ENCODE results near the gene OSBPL10. TPM values are rescaled to one million over a fixed set of nuclear protein-coding genes. Genes with fewer than 3 reads are reported as not detected.

The OSBPL10 gene
- polyA plus RNA-seq, 2 of the 4 experiments (the other 2 are of a cell fraction) = 9.2 to 17.0 TPM

- TF ChIP-seq CEBPB (IDR thresholded peaks at IDR 0.05) (no peak), ESRRA (IDR thresholded peaks at IDR 0.05; ENCODE audit: borderline replicate concordance, low read length) (no peak)
- DNase-seq (ENCODE audit: low read depth in 1 of 2, low spot score in 1 of 2) (no peak), FAIRE-seq (peak; percentile 49), ATAC-seq (no peak)
- peak overlapping the region; percentile 8; the same call in 1 of the 3 replicates for H3K4me2 ChIP-seq
- ChIA-PET POLR2A (no interaction called here), CTCF (no interaction called here)
- no peak overlapping the region for H3K27ac ChIP-seq
- H3K4me1 ChIP-seq = peaks cover 23% of the 10 kb centered on the region
- 79% methylated on average over 4 of the region's 4 CpGs for WGBS (ENCODE audit: missing lambda C conversion rate)
- no peaks in the 10 kb centered on the region for H3K9me3 ChIP-seq
- no peak overlapping the region for H3K4me3 ChIP-seq
Measured at GRCh38 chr3:31615071-31615875, 365.8 kb downstream of the OSBPL10 start.

- Histone ChIP-seq H3K9me3 (no peaks in the 10 kb centered on the region), H3K4me1 (peaks cover 23% of the 10 kb centered on the region), H3K4me2 (peak overlapping the region; percentile 8; the same call in 1 of the 3 replicates), H3K27ac (no peak overlapping the region), H3K4me3 (no peak overlapping the region)
- no peak for DNase-seq (ENCODE audit: low read depth in 1 of 2, low spot score in 1 of 2)
- WGBS (ENCODE audit: missing lambda C conversion rate) = 57% methylated on average over 5 of the region's 5 CpGs
- no peak for FAIRE-seq
- no peak for ATAC-seq
- ChIA-PET CTCF (interaction anchor here (1.8 kb wide), 1 partner anchor 11 kb away, joined by 3 read pairs; no protein-coding TSS in a partner anchor), POLR2A (interaction anchor here (0.6 kb wide), 1 partner anchor 82 kb away, joined by 3 read pairs; the partner anchor contains the start of gene STT3B)
- peak; percentile 60 to 79; a peak in 3 of 4 replicates for TF ChIP-seq CEBPB (IDR thresholded peaks at IDR 0.05)
- no peak for TF ChIP-seq ELK1 (IDR thresholded peaks at IDR 0.05; ENCODE audit: low read depth, low read length)
Measured at GRCh38 chr3:31614162-31614921, 366.7 kb downstream of the OSBPL10 start.

- FAIRE-seq (no peak), ATAC-seq (no peak), DNase-seq (ENCODE audit: low read depth in 1 of 2, low spot score in 1 of 2) (no peak)
- WGBS (ENCODE audit: missing lambda C conversion rate) = 96% methylated on average over 4 of the region's 4 CpGs
- H3K9me3 ChIP-seq = no peaks in the 10 kb centered on the region
- ChIA-PET POLR2A (no interaction called here), CTCF (interaction anchor here (1.8 kb wide), 1 partner anchor 11 kb away, joined by 3 read pairs; no protein-coding TSS in a partner anchor)
- TF ChIP-seq MAFK (IDR thresholded peaks at IDR 0.05; ENCODE audit: partially characterized antibody) = no peak
- TF ChIP-seq EP300 (IDR thresholded peaks at IDR 0.05) = no peak
- TF ChIP-seq GATA3 (IDR thresholded peaks at IDR 0.05; ENCODE audit: borderline replicate concordance) = no peak
- TF ChIP-seq PHF8 (IDR thresholded peaks at IDR 0.05; ENCODE audit: borderline replicate concordance, low read depth) = no peak
- TF ChIP-seq KDM1A (IDR thresholded peaks at IDR 0.05; ENCODE audit: low read depth) = no peak
- TF ChIP-seq RARB (CRISPR knock-in tag; IDR thresholded peaks at IDR 0.05) = no peak
- no peak for TF ChIP-seq TP53 (CRISPR knock-in tag; IDR thresholded peaks at IDR 0.05)
- TF ChIP-seq ATOH8 (CRISPR knock-in tag; IDR thresholded peaks at IDR 0.05; ENCODE audit: low read depth) = no peak
- no peak for TF ChIP-seq JUNB (IDR thresholded peaks at IDR 0.05)
- no peak for TF ChIP-seq SREBF2 (IDR thresholded peaks at IDR 0.05)
- TF ChIP-seq HOXB13 (CRISPR knock-in tag; IDR thresholded peaks at IDR 0.05; ENCODE audit: low read depth) = no peak
- no peak for TF ChIP-seq CHD2 (IDR thresholded peaks at IDR 0.05; ENCODE audit: low read length, partially characterized antibody)
- TF ChIP-seq FOSB (CRISPR knock-in tag; IDR thresholded peaks at IDR 0.05) = no peak
- no peak for TF ChIP-seq POLR2A (IDR thresholded peaks at IDR 0.05; ENCODE audit: low read length)
- TF ChIP-seq SMC3 (IDR thresholded peaks at IDR 0.05) = no peak
- no peak for TF ChIP-seq MAZ (IDR thresholded peaks at IDR 0.05; ENCODE audit: borderline replicate concordance, low read depth, low read length)
- TF ChIP-seq TFCP2L1 (CRISPR knock-in tag; IDR thresholded peaks at IDR 0.05) = no peak
- no peak for TF ChIP-seq POLR2AphosphoS2 (conservative IDR thresholded peaks at IDR 0.05; ENCODE audit: low read length)
- TF ChIP-seq HEYL (CRISPR knock-in tag; IDR thresholded peaks at IDR 0.05) = no peak
- H3K27ac ChIP-seq = no peak overlapping the region
- H3K4me3 ChIP-seq = no peak overlapping the region
- H3K4me2 ChIP-seq = no peak overlapping the region
- H3K4me1 ChIP-seq = peaks cover 23% of the 10 kb centered on the region
Measured at GRCh38 chr3:31613654-31614053, 367.4 kb downstream of the OSBPL10 start.

Data from A549 (cell line).